GM18517 (cell line): ENCODE data around the gene MLLT10.

Experiments
- ATAC-seq: cut with Tn5 transposase; IDR thresholded peaks from one replicate; pipeline ENCODE4 v1.9.1; 2021; ENCODE audit warnings: mild to moderate bottlenecking, moderate library complexity; ENCODE audit not compliant: unreplicated experiment

Gene MLLT10

DNA sequence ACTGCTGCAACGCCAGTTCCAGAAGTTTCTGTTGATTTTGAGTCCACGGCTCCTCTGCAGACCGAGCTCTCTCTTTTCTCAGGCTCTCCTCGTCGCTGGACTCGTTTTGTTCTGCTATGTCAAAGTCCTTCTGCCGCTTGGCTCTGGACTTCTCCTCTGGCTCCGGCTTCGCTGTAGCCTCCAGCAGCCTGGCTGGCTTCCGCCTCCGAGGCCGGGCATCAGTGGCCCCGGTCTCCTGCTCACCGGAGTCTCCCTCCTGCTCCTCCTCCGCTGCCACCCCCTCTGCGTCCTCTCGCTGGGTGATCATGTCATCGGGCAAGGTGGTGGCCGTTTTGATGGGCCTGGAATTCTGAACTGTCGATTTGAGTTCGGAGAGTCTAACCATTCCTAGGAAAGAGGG, 225.2 kb downstream of the MLLT10 start:
- ATAC-seq: no peak

- no peak for ATAC-seq
Measured at GRCh38 chr10:21760332-21760731, 226.3 kb downstream of the MLLT10 start.

DNA sequence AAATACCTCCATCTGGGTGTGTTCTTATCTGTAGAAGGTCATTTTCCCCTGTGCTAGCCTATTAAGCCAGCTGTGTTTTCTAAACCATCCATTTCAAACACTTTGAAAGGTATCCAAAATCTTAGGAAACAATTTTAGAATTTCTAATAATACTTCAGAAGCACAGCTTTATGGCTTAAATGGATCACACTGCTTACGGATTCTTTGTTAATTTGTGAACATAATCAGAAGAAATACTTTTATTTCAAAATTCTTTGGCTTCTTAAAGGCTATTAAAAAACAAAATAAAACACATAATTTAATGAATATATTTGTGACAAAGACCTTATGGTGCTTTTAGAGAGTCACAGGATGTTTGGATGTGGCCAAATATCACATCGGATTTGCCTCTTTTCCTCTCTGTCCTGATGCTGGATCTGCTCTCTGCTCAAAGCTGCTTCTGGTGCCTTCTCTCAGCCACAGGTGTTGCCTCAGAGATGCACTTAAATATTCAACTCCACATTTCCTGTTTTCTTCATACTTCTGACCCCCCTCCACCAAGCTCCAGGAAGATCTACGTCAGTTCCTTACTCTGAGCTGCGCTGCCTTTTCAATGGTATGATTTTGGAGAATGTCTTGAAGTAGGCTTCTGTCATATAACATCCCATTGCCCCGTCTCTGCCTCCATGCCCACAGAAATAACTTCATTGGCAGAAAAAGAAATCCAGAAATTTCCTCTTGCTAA, 230.6 kb downstream of the MLLT10 start:
- ATAC-seq: no peak

DNA sequence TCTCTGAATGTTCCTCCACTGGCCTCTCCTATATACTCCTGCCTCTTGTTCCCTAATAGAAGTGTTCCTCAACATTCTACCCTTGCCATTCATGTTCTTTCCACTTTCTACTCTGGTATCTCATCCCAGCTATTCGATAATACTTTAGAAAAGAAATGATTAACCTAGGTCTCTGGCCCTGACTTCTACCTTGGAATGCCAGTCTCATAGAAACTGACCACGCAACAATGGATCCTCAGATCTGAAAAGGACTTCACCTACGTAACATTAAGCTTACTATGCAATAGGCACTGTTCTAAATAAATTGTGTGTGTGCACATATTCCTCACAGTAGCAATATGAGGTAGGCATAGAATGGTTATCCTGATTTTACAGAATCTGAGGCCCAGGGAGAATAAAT, 235.0 kb downstream of the MLLT10 start:
- no peak for ATAC-seq

GRCh38 chr10:21771219-21771618, 237.2 kb downstream of the MLLT10 start:
- no peak for ATAC-seq

DNA sequence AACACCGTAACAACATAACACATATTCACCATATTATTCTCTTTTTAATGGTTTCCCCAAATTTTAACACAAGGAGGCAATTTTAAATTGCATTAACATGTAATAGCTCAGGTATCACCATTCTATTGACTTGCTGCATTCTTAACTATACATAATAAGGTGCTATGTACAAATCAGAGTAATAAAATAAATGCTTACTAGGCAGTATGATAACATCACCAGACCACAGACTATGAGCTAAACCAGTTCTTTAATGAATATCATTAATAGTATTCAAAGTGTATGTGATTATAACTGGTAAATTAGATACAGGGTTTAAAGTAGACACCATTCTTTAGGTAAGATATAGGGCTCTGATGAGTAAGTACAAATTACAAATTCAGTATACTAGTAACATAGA, 242.9 kb downstream of the MLLT10 start:
- ATAC-seq: no peak

DNA sequence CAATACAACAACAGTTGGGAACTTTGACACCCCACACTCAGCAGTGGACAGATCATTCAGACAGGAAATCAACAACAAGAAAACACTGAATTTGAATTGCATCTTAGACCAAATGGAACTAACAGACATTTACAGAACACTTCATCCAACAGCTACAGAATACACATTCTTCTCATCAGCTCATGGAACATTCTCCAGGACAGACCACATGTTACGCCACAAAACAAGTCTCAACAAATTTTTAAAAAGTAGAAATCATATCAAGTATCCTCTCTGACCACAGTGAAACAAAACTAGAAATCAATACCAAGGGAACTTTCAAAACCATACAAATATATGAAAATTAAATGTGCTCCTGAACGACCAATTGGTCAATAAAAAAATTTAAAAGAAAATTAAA, 257.2 kb downstream of the MLLT10 start:
- no peak for ATAC-seq
